OCI-LY7 (cell line): Measurements from ENCODE around the gene STMN1.

Experiments used
- CTCF ChIP-seq: fragments of 200-600 bp; sonication (generic); conservative IDR thresholded peaks from 2 replicates; pipeline ENCODE4 v1.5.1; 2014; ENCODE audit warnings: mild to moderate bottlenecking, antibody characterized with exemption, low read length, moderate library complexity, mixed read lengths
- EZH2phosphoT487 ChIP-seq: fragments of 200-600 bp; sonication (generic); IDR thresholded peaks from 2 replicates; pipeline ENCODE4 v1.6.1; 2018; ENCODE audit warnings: low read depth, borderline replicate concordance, mild to moderate bottlenecking, mixed run types, antibody characterized with exemption, low read length, moderate library complexity, mixed read lengths

GRCh38 chr1:25875856-25876692 lies 30.1 kb downstream of the STMN1 start:
- TF ChIP-seq CTCF (no peak), EZH2phosphoT487 (no peak)
